K562 (cell line): ENCODE measurements around the gene KLHDC7B. TPM values are rescaled to one million over a fixed set of nuclear protein-coding genes. Genes with fewer than 3 reads are reported as not detected.
A peak's percentile ranks its signal among the peaks of the same experiment; 100 is the strongest.

ENCODE experiments used
- CREB5 ChIP-seq: fragments of 250-450 bp; sonication (Bioruptor Pico); IDR thresholded peaks from 2 replicates; pipeline ENCODE4 v1.5.0; 2020; ENCODE audit warnings: mild to moderate bottlenecking
- CTBP1 ChIP-seq: fragments of 450-650 bp; IDR thresholded peaks from 2 replicates; pipeline ENCODE4 v1.6.1; 2016; ENCODE audit warnings: borderline replicate concordance
- HDAC8 ChIP-seq: fragments of 450-650 bp; IDR thresholded peaks from 2 replicates; pipeline ENCODE4 v1.6.1; 2016; ENCODE audit warnings: mild to moderate bottlenecking, missing genetic modification characterization, moderate library complexity, missing compliant biosample characterization
- ILF3 ChIP-seq: fragments of 450-650 bp; IDR thresholded peaks from 2 replicates; pipeline ENCODE4 v1.6.1; 2018; ENCODE audit warnings: antibody characterized with exemption, mild to moderate bottlenecking, moderate library complexity, borderline replicate concordance
- KLF6 ChIP-seq: fragments of 250-450 bp; sonication (Bioruptor Pico); IDR thresholded peaks from 2 replicates; pipeline ENCODE4 v1.4.0; 2020; ENCODE audit warnings: mild to moderate bottlenecking, moderate library complexity, borderline replicate concordance
- PTBP1 ChIP-seq: fragments of 200-400 bp; formaldehyde crosslinking; IDR thresholded peaks from 2 replicates; pipeline ENCODE4 v1.6.1; 2017; ENCODE audit warnings: low read depth, low read length
- SLC30A9 ChIP-seq: fragments of 250-450 bp; sonication (Bioruptor Pico); IDR thresholded peaks from 2 replicates; pipeline ENCODE4 v1.8.0; 2022; ENCODE audit warnings: mild to moderate bottlenecking, moderate library complexity
- SMAD2 ChIP-seq: fragments of 150-350 bp; IDR thresholded peaks from 2 replicates; pipeline ENCODE4 v1.6.1; 2014; ENCODE audit warnings: low read depth, mild to moderate bottlenecking, low read length
- ZBTB11 ChIP-seq, 3 experiments: fragments of 200-800 bp in 1 of 3; fragments of 250-450 bp in 1 of 3; fragments of 450-650 bp in 1 of 3; sonication (Bioruptor Pico) in 1 of 3; sonication (Bioruptor generic) in 1 of 3; formaldehyde crosslinking in 1 of 3; IDR thresholded peaks; 2 replicates each; pipeline versions ENCODE4 v1.6.1 to v1.8.0; 2016 to 2022; ENCODE audit warnings: mild to moderate bottlenecking in 2 of 3, missing genetic modification characterization in 2 of 3, missing compliant biosample characterization in 1 of 3, moderate library complexity in 1 of 3
- ZNF24 ChIP-seq: fragments of 450-650 bp; IDR thresholded peaks from 2 replicates; pipeline ENCODE4 v1.6.1; 2016
- ZNF395 ChIP-seq: fragments of 200-800 bp; sonication (Bioruptor generic); IDR thresholded peaks from 2 replicates; pipeline ENCODE4 v1.6.1; 2017; ENCODE audit warnings: missing genetic modification characterization, missing compliant biosample characterization
- ZNF436 ChIP-seq: fragments of 250-450, 450-650 bp; sonication (Bioruptor Pico); formaldehyde crosslinking; IDR thresholded peaks from 2 replicates; pipeline ENCODE4 v1.7.0; 2020; ENCODE audit warnings: mild to moderate bottlenecking
- ZNF740 ChIP-seq, 3 experiments: fragments of 200-800 bp in 1 of 3; sonication (Bioruptor generic) in 1 of 3; sonication (generic) in 1 of 3; formaldehyde crosslinking in 1 of 3; IDR thresholded peaks; 2 replicates each; pipeline versions ENCODE4 v1.6.1 to v1.8.0; 2016 to 2022; ENCODE audit warnings: mild to moderate bottlenecking in 2 of 3, missing compliant biosample characterization in 2 of 3, missing genetic modification characterization in 2 of 3, missing genetic modification reagents in 1 of 3
- ZNF76 ChIP-seq: fragments of 250-450 bp; sonication (Bioruptor Pico); IDR thresholded peaks from 2 replicates; pipeline ENCODE4 v1.4.0; 2020; ENCODE audit warnings: mild to moderate bottlenecking, moderate library complexity, borderline replicate concordance
- polyA plus RNA-seq, 8 experiments: library from polyadenylated mRNA; depleted of rRNA in 4 of 8; stranded (reverse) in 5 of 8; unstranded in 3 of 8; fragments of >200 nt; fragmentation: Nextera tagmentation in 2 of 8; fragmentation: Illumina TruSeq in 1 of 8; extraction: Ambion mirVana in 2 of 8; extraction: Trizol in 1 of 8; gene quantifications; 2 replicates each; pipeline versions ENCODE4 v1.2.1 to v1.2.3, GENCODE V29; 2011 to 2014; ENCODE audit warnings: inconsistent platforms in 1 of 8, missing spikeins in 1 of 8
- total RNA-seq, 7 experiments: library from RNA; depleted of rRNA in 6 of 7; stranded (reverse); fragments of >200 nt in 6 of 7; fragmentation: Illumina TruSeq in 2 of 7; extraction: Trizol in 2 of 7; gene quantifications; 2 replicates each; pipeline versions ENCODE4 v1.2.1 to v1.2.3, GENCODE V29; 2011 to 2021; ENCODE audit warnings: low replicate concordance in 1 of 7

Gene KLHDC7B
- total and polyA plus RNA-seq, 9 of the 15 experiments (the other 6 are each of a cell fraction or from before 2014, with no cell fraction given), result 0.04 to 0.22 (median 0.05) TPM; not detected in 4

- TF ChIP-seq ZNF395 (CRISPR knock-in tag) (0 out of 2 replicates have a peak, but pooled peaks have one; percentile 42), CREB5 (CRISPR knock-in tag) (no peak), ZBTB11 (CRISPR knock-in tag; IDR thresholded peaks at IDR 0.05) (peak in 1 of 3 experiments; percentile 74; a peak in 1 of 6 replicates), HDAC8 (tag) (no peak), SLC30A9 (CRISPR knock-in tag) (no peak), ILF3 (no peak), KLF6 (CRISPR knock-in tag) (no peak), ZNF24 (no peak), ZNF436 (no peak), ZNF76 (CRISPR knock-in tag) (no peak), SMAD2 (no peak), ZNF740 (CRISPR knock-in tag; IDR thresholded peaks at IDR 0.05) (no peak), ZNF740 (tag; IDR thresholded peaks at IDR 0.05) (no peak), CTBP1 (peak; percentile 14; the same call in 1 of the 2 replicates), PTBP1 (no peak)
Measured at GRCh38 chr22:50582493-50583293, 37.0 kb downstream of the KLHDC7B start, which contains the start of gene CHKB (continued).
